GM21423 (cell line): ENCODE results near the gene KIAA1671.
"Not testable (repeated sequence)": the region's sequence is repeated elsewhere in the genome, so short reads cannot be mapped to it uniquely, and the experiment has no call there.

Experiments
- ATAC-seq: cut with Tn5 transposase; IDR thresholded peaks from one replicate; pipeline ENCODE4 v1.9.1; 2021; ENCODE audit warnings: mild to moderate bottlenecking, moderate library complexity; ENCODE audit not compliant: unreplicated experiment

The KIAA1671 gene

DNA sequence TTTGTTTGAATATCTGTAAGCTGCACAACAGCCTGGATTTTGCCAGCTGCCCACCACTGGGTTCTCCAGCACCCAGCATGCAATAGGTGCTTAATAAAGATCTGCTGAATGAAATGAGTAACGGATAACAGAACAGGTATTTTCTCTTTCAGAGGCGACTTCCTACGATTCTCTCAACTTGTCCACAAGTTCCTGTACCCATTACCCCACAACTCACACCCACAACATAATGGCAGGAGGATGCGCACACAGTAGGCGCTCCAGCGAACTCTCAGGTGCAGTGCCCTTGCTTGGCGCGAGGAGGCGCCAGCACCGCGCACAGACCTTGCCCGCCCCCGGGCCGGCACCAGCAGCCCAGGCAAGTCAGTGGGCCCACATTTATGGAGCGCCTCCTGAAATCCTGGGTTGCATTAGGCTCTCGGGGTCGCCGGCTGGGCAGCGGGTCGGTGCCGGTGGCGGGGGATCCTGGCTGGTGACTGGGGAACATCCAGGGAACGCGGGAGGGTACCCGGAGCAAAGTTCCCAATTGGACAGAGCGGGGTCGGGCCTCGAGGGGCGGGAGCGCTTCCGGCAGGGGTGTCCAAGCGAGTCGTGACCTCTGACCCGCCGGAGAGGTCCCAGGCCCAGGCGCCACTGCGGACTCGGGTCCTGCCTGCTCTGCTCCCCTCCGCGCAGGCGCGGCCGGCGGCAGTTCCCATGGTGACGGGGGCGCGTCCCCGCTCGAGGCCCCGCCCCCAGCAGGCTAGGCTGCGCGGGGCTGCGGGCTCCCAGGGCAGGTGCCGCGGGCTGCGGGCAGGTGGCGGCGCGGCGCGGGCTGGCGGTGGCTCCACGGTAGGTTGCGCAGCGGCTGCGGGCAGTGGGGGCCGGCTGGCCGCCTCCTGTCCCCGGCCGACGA is at the start of gene KIAA1671:
KIAA1671 (plus strand) TSS at position 775 of the 895 bp plus-strand sequence. CDS start 75,284 bp downstream, outside the sequence.
- peak; percentile 75 for ATAC-seq

DNA sequence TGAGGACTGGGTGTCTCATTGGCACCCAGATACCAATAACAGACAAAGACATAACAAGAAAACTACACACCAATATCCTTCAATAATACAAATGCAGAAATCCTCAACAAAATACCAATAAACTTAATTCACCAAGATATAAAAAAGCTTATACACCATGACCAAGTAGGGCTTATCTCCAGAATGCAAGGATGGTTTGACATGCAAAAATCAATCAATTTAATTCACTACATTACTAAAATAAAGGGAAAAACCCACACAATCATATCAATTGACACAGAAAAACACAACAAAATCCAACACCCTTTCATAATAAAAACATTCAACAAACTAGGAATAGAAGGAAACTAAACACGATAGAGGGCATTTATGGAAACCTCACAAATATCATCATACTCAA is 46.6 kb upstream of the KIAA1671 start:
- ATAC-seq, result no peak

DNA sequence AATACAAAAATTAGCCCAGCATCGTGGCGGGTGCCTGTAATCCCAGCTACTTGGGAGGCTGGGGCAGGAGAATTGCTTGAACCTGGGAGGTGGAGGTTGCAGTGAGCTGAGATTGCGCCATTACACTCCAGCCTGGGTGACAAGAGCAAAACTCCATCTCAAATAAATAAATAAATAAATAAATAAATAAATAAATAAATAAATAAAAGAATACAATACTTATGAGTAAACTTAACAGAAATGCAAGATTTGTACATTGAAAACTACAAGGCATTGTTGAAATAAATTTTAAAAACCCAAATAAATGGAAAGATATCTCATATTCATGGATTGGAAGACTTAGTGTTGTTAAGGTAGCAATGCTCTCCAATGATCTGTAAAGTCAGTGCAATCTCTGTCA is 45.4 kb upstream of the KIAA1671 start:
- ATAC-seq, result not testable (repeated sequence)

DNA sequence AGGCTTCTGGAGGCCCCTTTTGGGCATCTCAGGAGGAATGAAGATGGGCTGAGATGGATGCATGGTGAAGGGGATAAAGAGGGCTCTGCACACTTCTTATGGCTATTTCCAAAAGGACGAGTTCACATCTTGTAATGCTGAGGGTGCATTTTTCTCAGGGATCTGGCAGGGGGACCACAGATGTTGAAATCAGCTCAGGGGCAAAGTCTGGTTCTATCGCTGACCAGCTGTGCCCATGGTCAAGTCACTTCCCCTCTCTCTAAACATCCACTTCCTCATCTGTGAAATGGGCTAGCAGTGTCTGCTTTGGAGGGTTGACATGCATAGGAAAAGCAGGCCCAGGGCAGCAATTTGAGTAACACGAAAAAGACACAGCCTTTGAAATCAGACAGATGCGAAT is 32.5 kb upstream of the KIAA1671 start:
- ATAC-seq, result no peak

DNA sequence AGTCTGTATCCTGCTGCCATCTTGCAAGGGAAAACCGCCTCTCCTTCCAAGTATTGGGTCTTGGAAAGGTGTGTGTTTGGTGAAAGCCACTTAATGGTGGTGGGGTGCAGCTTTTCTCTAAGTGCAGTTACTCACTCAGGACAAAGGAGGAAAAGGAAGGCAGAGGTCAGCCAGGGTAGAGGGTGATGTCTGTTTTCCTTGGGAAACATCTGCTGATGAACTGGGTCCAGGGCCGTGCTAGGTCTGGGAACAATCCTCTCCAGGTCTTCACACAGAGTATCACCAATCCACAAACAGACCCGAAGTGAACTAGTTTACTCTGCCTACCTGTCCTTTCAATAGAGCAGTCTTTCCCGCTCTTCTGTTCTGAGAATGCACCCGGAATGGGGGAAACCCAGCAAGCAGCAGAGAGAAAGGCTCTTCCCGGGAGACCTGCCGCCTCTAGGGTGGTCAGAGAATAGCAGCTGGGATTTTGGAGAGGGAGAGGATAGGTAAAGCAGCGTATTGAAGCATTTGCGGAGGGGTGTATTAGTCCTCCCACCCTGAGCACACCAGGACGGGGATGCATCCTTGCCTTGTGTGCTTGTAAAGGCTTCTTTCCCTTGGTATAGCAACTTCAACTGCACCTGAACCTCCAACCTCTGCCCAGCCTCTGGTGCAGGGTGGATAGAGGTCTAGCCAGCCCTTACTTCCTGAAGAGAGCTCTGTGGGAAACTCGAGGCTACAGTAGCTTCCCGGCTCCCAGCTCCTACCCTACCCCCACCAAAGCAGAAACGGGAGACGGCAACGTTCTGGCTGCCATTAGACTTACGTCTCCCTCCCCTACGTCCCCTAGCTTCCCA is 26.7 kb upstream of the KIAA1671 start:
- ATAC-seq, result no peak

DNA sequence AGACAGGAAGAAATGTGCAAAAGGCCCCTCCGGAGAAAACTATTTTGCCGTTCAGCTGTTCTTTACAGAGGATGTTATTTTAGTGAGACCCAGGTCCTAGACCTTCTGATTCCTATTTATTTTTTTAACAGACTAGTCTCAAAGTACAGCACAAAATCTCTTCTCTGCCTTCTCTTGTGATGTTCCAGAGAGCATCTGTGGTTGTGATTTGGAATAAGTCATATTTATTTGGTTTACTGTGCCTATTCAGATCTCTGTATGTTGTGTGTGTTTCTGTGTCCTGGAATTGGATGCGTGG is 26.1 kb upstream of the KIAA1671 start:
- no peak for ATAC-seq

DNA sequence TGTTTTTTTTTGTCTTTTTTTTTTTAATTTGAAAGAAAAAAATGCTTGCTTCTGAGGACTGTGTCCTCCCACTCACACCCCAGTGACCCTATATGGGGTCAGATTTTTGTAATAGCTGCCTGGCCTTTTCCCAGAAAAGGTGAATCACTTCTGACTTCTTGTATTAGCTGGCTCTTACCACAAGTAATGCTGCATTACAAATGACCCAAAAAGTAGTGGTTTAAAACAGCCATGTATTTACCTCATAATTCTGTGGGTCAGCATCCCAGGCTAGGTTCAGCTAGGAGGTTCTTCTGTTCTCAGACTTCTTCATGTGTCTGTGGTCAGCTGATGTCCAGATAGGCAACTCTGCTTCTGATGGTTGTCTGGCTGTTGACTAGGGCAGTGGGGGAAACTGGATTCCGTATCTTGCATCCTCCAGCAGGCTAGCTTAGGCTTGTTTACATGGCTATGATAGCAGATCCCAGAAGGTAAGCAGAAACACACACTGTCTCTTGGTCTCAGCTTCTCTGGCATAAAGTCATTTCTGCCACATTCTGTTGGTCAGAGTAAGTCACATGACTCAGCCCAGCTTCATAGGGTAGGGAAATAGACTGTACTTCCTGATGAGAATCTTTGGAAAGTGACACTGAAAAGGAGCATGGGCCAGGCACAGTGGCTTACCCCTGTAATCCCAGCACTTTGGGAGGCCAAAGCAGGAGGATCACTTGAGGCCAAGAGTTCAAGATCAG is 25.5 kb upstream of the KIAA1671 start:
- ATAC-seq, result no peak

DNA sequence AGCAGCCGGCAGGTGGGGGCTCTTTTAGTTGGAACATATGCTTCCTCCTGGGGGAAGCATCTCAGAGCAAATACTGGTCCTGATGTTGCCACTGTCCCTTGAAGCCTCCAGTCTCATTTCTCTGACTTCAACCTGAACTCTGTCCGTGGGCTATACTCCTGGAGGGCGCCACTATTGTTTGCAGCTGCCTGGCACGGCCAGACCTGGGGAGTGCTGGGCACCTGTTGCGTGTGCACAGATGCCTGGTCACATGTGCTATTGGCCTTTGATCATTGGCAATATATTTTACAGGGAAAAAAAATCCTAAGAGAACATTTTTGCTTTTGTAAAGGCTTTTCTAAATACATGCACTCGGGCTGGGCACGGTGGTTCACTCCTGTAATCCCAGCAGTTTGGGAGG is 24.2 kb upstream of the KIAA1671 start:
- ATAC-seq, result no peak

DNA sequence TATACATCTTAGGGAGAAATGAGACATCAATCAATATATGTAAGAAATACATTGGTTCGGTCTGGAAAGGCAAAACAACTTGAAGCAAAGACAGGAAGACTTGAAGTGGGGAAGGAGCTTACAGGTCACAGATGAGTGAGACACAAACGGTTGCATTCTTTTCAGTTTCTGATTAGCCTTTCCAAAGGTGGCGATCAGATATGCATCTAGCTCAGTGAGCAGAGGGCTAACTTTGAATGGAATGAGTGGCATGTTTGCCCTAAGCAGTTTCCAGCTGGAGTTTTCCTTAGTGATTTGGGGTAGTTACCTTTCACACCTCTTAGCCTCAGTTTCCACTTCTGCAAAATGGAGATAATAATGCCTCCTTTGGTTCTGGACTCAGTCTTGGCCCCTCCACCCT is 21.8 kb upstream of the KIAA1671 start:
- no peak for ATAC-seq

DNA sequence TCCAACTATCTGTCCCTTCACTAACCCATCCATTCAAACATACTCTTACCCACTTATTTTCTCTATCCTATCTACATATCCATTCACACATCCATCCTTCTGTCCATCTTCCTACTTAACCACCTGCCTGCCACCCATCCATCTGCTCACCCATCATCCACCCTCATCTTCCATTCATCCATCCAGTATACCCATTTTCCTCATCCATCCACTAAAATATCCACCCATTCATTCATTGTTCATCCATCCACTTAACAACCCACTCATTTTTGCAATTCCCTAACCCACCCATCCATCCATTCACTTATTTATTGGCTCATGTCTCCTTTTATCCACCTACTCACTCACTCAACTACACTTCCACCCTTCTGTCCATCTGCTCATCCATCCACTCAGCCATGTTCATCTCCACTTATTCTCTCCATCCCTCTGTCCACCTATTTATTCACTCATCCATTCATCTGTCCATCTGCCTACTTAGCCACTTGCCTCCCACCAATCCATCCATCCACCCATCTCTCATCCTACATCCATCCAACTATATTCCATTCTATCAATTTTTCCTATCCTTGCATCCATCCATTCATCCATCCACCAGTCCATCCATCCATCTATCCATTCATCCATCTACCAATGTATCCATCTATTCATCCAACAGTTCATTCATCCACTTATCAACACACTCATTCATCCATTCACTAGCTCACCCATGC is 16.6 kb upstream of the KIAA1671 start:
- ATAC-seq, result no peak

DNA sequence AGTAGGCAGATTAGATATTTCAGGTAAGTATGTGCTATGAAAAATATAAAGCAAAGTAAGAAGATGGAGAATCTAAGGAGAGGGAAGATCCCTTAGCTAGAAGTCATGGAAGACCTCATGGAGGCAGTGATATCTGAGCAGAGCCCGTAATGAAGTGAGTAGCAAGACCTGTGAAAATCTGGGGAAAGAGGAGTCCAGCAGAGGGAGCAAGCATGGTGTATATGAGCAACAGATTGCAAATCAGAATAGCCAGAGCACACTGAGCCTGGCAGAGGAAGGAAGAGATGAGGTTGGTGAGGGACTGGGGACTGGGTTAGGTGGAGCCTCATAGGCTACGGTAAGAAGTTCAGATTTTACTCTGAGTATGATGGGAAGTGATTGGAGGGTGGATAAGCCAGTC is 15.4 kb upstream of the KIAA1671 start:
- ATAC-seq, result no peak

DNA sequence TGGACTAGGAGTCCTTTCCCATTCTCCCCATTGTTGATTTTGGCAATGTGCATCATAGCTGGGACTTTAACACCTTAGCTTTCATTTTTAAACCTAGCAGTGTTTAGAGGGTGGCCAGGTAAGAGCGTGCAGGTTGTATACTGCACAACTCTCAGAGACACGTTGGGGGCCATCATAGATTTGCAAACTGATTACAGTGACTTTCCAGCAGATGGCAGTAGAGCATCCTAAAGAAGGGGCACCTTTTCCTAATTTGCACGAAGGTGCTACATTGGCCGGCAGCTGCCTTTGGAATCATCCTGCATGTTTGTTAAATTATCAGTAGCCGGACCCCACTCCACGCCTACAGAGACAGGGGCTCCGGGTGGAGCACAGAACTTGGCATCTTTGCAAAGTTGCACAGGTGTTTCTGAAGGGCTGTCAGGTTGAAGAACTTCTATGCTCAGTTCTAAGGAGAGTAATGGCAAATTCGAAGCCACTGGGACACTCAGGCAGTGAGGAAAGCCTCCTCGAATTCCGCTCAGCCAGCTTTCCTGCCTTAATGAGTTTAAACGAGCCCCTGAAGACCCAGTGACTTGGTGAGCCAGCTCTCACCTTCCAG is 13.7 kb upstream of the KIAA1671 start:
- no peak for ATAC-seq

DNA sequence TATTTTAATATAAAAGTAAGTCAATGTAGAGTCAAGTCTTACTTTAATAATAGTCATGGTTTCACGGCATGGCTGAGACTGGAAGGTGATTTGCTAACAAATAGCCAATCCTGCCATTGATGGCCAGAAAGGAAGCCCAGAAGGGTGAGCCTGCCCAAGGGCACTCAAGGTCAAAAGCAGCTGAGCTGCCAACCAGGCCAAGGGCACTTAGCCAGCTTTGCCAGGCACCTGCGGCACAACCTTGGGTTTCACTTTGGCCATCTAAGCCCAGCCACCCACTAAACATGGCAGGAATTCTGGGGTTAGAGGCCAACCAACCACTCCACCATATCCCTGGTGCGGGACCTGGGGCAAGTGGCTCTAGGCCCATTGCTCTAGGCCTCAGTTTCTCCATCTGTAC is 10.2 kb upstream of the KIAA1671 start:
- ATAC-seq, result no peak

DNA sequence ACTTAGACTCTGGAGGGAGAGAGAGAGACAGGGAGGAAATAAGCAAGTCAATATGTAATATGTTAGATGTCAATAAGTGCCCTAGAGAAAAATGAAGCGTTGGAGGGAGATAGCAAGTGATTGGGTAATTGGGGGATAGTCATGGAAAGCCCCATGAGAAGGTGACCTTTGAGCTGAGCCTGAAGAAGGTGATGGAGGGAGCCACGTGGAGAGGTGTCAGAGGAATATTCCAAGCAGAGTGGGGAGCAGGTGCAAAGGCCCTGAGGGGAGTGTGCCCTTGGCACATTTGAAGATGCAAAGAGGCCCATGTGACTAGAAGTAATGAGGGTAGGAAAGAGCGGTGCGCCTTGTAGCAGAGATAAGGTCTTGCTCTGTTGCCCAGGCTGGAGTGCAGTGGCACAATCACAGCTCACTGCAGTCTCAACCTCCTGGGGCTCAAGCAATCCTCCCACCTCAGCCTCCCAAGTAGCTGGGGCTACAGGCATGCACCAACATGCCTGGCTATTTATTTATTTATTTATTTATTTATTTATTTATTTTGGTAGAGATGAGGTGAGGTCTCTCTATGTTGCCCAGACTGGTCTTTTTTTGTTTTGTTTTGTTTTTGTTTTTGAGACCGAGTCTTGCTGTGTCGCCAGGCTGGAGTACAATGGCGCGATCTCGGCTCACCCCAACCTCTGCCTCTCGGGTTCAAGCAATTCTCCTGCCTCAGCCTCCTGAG is 8.1 kb upstream of the KIAA1671 start:
- ATAC-seq, result no peak

DNA sequence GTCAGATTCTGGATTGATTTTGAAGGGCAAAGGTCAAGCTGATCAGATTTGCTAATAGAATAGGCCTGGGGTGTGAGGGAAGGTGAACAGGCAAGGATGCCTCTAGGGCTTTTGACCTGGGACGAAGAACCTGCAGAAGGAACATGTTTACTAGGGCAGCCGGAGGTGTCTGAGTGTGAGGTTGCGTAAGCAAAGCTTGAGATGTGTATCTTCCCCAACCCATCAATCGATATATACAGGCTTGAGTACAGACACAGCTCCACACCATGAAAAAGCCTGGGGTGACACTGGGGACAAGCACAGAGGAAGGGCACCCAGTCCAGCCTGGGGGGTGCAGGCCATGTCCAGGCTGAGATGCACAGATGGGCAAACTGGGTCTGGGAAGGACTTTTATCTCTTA is 7.1 kb upstream of the KIAA1671 start:
- ATAC-seq, result no peak

DNA sequence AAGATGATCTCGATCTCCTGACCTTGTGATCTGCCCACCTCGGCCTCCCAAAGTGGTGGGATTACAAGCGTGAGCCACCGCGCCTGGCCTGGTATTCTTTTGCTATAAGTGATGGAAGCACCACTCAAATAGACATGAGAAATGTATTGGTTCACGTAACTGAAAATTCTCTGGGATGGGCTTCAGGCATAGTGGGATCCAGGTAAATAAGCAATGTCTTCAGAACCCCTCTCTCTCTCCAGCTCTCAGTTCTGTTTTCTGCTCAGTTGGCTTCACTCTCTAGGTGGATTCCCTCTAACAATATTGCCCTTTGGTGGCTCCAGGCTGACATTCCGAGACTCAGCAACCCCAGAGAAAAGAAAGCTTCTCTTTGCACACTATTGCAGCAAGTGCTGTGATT is 5.1 kb upstream of the KIAA1671 start:
- ATAC-seq, result no peak

DNA sequence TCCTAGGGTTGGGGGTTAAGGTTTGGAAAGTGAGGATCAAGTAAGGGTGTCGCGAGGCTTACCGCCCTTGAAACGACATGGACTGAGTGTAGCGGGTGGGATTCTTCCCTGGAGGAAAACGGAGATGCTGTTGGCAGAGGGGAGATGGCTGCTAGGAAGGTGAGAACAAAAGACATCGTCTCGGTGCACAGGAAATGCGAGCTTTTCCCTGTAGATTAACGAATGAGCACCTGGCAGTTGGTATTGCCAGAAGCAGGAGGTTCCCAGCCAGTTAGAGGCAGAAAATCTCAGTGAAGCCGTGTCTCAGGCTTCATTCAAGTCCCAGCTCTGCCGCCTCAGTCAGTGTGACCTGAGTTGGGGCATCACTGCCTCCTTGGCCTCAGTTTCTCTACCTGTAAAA is 4.6 kb upstream of the KIAA1671 start:
- no peak for ATAC-seq

DNA sequence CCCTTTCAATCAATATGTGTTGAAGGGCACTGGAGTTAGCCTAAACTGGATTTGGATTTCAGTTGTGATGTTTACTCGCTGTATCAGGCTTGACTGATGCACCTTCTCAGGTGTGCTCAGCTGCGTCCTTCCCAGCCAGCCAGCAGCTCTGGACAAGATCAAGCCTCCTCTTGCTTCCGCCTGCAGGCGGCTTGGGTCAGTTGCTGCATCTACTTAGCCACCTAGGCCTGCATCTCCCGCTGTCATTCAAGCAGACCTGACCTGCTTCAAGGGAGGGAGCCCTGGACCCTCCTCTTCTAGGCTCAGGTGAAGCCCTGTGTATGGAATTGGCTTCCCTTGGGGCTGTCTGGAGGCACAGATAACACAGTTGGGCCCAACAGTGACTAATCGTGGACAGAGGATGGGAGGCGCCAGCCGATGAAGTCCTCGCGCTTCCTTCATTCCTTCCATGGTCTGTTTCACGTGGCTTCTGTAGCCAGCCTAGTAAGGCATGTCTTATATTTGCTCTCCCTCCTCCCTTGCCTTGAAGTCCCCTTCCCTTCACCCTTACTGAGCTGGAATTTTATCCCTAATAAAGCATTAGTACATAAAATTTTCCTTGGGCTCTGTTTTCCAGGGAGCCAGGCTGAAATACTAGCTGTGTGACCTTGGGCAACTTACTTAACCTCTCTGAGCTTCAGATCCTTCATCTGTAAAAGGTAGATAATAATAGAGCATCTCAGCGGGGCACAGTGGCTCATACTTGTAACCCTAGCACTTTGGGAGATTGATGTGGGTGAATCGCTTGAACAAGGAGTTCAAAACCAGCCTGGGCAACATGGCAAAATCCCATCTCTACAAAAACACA is 3.9 kb upstream of the KIAA1671 start:
- ATAC-seq, result no peak
